Measurements from ENCODE around the gene ALAS1. TPM values are rescaled to one million over a fixed set of nuclear protein-coding genes. Genes with fewer than 3 reads are reported as not detected.

The ALAS1 gene
- total and polyA plus RNA-seq, 2 donors (not counting 3 experiments of a cell fraction or from before 2014, with no cell fraction given) = 45.1 to 72.1 TPM

- Histone ChIP-seq H3K9ac (replicated peaks; ENCODE audit: extremely low read depth, insufficient read depth, low read length) (no peak overlapping the region), H3K36me3 (ENCODE audit: control insufficient read depth in 2 of 2, extremely low read depth in 1 of 2, insufficient read depth in 2 of 2, low read length in 2 of 2) (peaks cover 24 to 36% of the 10 kb centered on the region in 2 experiments), H3K9me3 (replicated peaks; ENCODE audit: control insufficient read depth, insufficient read depth, low read length) (no peaks in the 10 kb centered on the region), H3K27me3 (ENCODE audit: control insufficient read depth in 2 of 2, insufficient read depth in 2 of 2, low read length in 2 of 2) (no peaks in the 10 kb centered on the region), H4K20me1 (replicated peaks; ENCODE audit: control insufficient read depth, extremely low read depth, insufficient read depth, low read length) (no peaks in the 10 kb centered on the region), H3K79me2 (ENCODE audit: control insufficient read depth, insufficient read depth, low read length) (peaks cover 15% of the 10 kb centered on the region), H3K9me1 (replicated peaks; ENCODE audit: control insufficient read depth, extremely low read depth, insufficient read depth, low read length) (no peaks in the 10 kb centered on the region), H3K4me2 (ENCODE audit: insufficient read depth, low read length) (no peak overlapping the region), H3K4me1 (ENCODE audit: control insufficient read depth, extremely low read depth, insufficient read depth, low read length) (peaks cover 17% of the 10 kb centered on the region), H2AFZ (ENCODE audit: low read depth, low read length) (no peak overlapping the region), H3K4me3 (replicated peaks in 1 of 3; ENCODE audit: insufficient read depth in 1 of 3, low read depth in 1 of 3, low read length in 3 of 3) (no peak overlapping the region), H3K27ac (ENCODE audit: insufficient read depth, low read depth, low read length) (no peak overlapping the region)
- BruUV-seq (replicated peaks) = no TSS peak
- intact Hi-C loops (cut with micrococcal nuclease) (no loop called here), dilution Hi-C loops (cut with MboI; ENCODE audit: extremely low pct_ligation_motif_present, low sequenced_read_pairs) (no loop called here)
- FAIRE-seq (peak; percentile 33), DNase-seq (ENCODE audit: low read depth, low spot score) (no peak)
- POLR2A ChIA-PET = no interaction called here
- CTCF ChIA-PET = interaction anchor here (1.2 to 1.7 kb wide), 2 partner anchors 20 to 47 kb away, joined by 4 to 5 read pairs; partner anchors contain the start of gene POC1A
- TF ChIP-seq FOS (IDR thresholded peaks at IDR 0.05; ENCODE audit: borderline replicate concordance, insufficient read depth, low read length) (no peak), GATA2 (IDR thresholded peaks at IDR 0.05; ENCODE audit: insufficient read depth, insufficient read length, low read depth, low read length) (no peak), CTCF (IDR thresholded peaks at IDR 0.05; ENCODE audit: extremely low read depth in 1 of 2, insufficient read depth in 1 of 2, low read depth in 1 of 2, low read length in 2 of 2) (no peak), POLR2A (IDR thresholded peaks at IDR 0.05; ENCODE audit: low read depth, low read length) (no peak), MYC (IDR thresholded peaks at IDR 0.05; ENCODE audit: low read depth, low read length) (no peak), EZH2 (IDR thresholded peaks at IDR 0.05; ENCODE audit: borderline replicate concordance, low read depth, low read length, severe bottlenecking) (no peak), POLR2AphosphoS5 (IDR thresholded peaks at IDR 0.05; ENCODE audit: insufficient read depth, low read depth, low read length) (no peak), MAX (IDR thresholded peaks at IDR 0.05; ENCODE audit: insufficient read depth, insufficient read length) (no peak), JUN (IDR thresholded peaks at IDR 0.05; ENCODE audit: borderline replicate concordance, insufficient read depth, insufficient read length, low read depth) (no peak)
Measured at GRCh38 chr3:52200981-52201679, 3.2 kb downstream of the ALAS1 start.
